Measurements from ENCODE around the gene ATP6V0B. TPM values are rescaled to one million over a fixed set of nuclear protein-coding genes. Genes with fewer than 3 reads are reported as not detected.

ATP6V0B gene
- total and polyA plus RNA-seq, 2 of the 4 experiments (the other 2 are of a cell fraction): 72.1 to 169 TPM

GRCh38 chr1:43973981-43974442, 748 bp upstream of the ATP6V0B start:
- 50% methylated on average over 8 of the region's 9 CpGs; no CpG with 5 or more reads in 1 of the 2 experiments for WGBS, 2 experiments (ENCODE audit: extremely low coverage in 2 of 2, insufficient read length in 1 of 2)
- Histone ChIP-seq H4K20me1 (ENCODE audit: insufficient read depth, low read length) (peaks cover 25% of the 10 kb centered on the region), H3K4me2 (ENCODE audit: low read depth, low read length) (peak overlapping the region; percentile 89), H3K4me3 (ENCODE audit: insufficient read depth, low read depth, low read length) (peak overlapping the region; percentile 76), H2AK5ac (ENCODE audit: low read depth, low read length) (no peak overlapping the region), H3K9me1 (ENCODE audit: insufficient read depth, low read length) (peaks cover 30% of the 10 kb centered on the region), H2AFZ (replicated peaks; ENCODE audit: low read length, poor library complexity) (peak overlapping the region; percentile 99), H3K79me1 (ENCODE audit: low read depth in 1 of 2, low read length in 2 of 2) (peaks cover 38 to 57% of the 10 kb centered on the region in 2 experiments; a peak in 3 of 4 replicates), H3K14ac (replicated peaks; ENCODE audit: low read depth, low read length) (no peak overlapping the region), H3K27me3 (ENCODE audit: control insufficient read depth, insufficient read depth, low read length) (no peaks in the 10 kb centered on the region), H3K27ac (ENCODE audit: insufficient read depth, low read length) (no peak overlapping the region; the same call in 1 of the 2 replicates), H3K56ac (ENCODE audit: extremely low read depth, insufficient read depth, low read length) (no peak overlapping the region), H2BK5ac (ENCODE audit: low read depth, low read length, poor library complexity, severe bottlenecking) (peak overlapping the region; percentile 9), H3K4ac (ENCODE audit: low read depth, low read length) (0 out of 2 replicates have a peak overlapping the region, but pooled peaks have one; percentile 74), H3K4me1 (ENCODE audit: control insufficient read depth, insufficient read depth, low read length) (peaks cover 12% of the 10 kb centered on the region), H3K18ac (ENCODE audit: low read depth, low read length) (no peak overlapping the region), H3K9ac (ENCODE audit: low read depth, low read length) (peak overlapping the region; percentile 27), H4K5ac (ENCODE audit: low read depth, low read length) (peak overlapping the region; percentile 24; the same call in 1 of the 2 replicates), H3K36me3 (ENCODE audit: control insufficient read depth, insufficient read depth, low read length) (peaks cover 25% of the 10 kb centered on the region), H3K9me3 (ENCODE audit: control insufficient read depth, insufficient read depth, low read length) (no peaks in the 10 kb centered on the region), H2AK9ac (replicated peaks; ENCODE audit: low read depth, low read length, poor library complexity) (peak overlapping the region; percentile 74), H4K91ac (ENCODE audit: insufficient read depth, low read depth, low read length) (no peak overlapping the region), H4K8ac (ENCODE audit: low read depth in 2 of 2, low read length in 2 of 2) (peak overlapping the region; percentile 22 to 83; a peak in 3 of 4 replicates), H2BK15ac (ENCODE audit: low read depth, low read length) (no peak overlapping the region), H2BK20ac (ENCODE audit: low read depth, low read length) (no peak overlapping the region), H3K23ac (ENCODE audit: low read depth, low read length) (no peak overlapping the region), H2BK120ac (ENCODE audit: low read depth, low read length) (no peak overlapping the region)
- TF ChIP-seq MAZ (IDR thresholded peaks at IDR 0.05; ENCODE audit: borderline replicate concordance, low read depth, low read length) (no peak), SMC3 (IDR thresholded peaks at IDR 0.05; ENCODE audit: low read depth, low read length) (no peak), NFE2L2 (IDR thresholded peaks at IDR 0.05; ENCODE audit: low read depth, low read length) (no peak), CHD1 (IDR thresholded peaks at IDR 0.05; ENCODE audit: low read depth, low read length) (no peak), FOS (IDR thresholded peaks at IDR 0.05; ENCODE audit: low read depth, low read length) (no peak), RCOR1 (IDR thresholded peaks at IDR 0.05; ENCODE audit: insufficient replicate concordance, low read length) (no peak), MAFK (IDR thresholded peaks at IDR 0.05; ENCODE audit: low read depth, low read length) (no peak), RAD21 (IDR thresholded peaks at IDR 0.05; ENCODE audit: low read length) (no peak), POLR2A (IDR thresholded peaks at IDR 0.05; ENCODE audit: low read depth, low read length) (no peak), BHLHE40 (IDR thresholded peaks at IDR 0.05; ENCODE audit: low read depth, low read length) (no peak)
- CTCF ChIA-PET: no interaction called here
- POLR2A ChIA-PET (ENCODE audit: unreplicated experiment): no interaction called here
- intact Hi-C loops (cut with micrococcal nuclease): no loop called here
- in situ Hi-C loops (cut with MboI; ENCODE audit: low sequenced_read_pairs): loop anchor here (25.0 kb wide), 1 partner anchor 437 kb away; the partner anchor contains the start of gene PTPRF
- no peak for DNase-seq
- no peak for ATAC-seq (ENCODE audit: low read depth)
- BruUV-seq (replicated peaks): no TSS peak
- dilution Hi-C loops (cut with HindIII; ENCODE audit: low sequenced_read_pairs, unreplicated experiment): no loop called here

Data from IMR-90 (cell line).